Fibroblast of villous mesenchyme (primary cell): Measurements from ENCODE around the gene SKIC2. TPM values are rescaled to one million over a fixed set of nuclear protein-coding genes. Genes with fewer than 3 reads are reported as not detected.

Experiments used
- DNase-seq: peaks from one replicate; pipeline ENCODE4 v3.0.0-alpha.2; 2010; ENCODE audit warnings: low read depth
- H3K4me3 ChIP-seq: 2 replicates; pipeline ENCODE4 v1.5.1; 2011; ENCODE audit warnings: low read depth, mild to moderate bottlenecking, low read length
- CTCF ChIP-seq: IDR thresholded peaks from 2 replicates; pipeline ENCODE4 v1.5.1; 2012; ENCODE audit warnings: low read depth, mild to moderate bottlenecking, low read length; ENCODE audit not compliant: insufficient read depth
- total RNA-seq: library from RNA; depleted of rRNA; stranded (reverse); fragments of >200 nt; gene quantifications from 2 replicates; pipeline ENCODE4 v1.2.3, GENCODE V29; 2012

SKIC2 gene
- total RNA-seq, 1 donor = 52.2 TPM

DNA sequence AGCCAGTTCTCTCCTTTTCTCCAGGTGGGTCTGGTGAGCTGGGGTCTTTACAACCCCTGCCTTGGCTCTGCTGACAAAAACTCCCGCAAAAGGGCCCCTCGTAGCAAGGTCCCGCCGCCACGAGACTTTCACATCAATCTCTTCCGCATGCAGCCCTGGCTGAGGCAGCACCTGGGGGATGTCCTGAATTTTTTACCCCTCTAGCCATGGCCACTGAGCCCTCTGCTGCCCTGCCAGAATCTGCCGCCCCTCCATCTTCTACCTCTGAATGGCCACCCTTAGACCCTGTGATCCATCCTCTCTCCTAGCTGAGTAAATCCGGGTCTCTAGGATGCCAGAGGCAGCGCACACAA lies 13.8 kb upstream of the SKIC2 start:
- TF ChIP-seq CTCF = no peak
- no peak overlapping the region for H3K4me3 ChIP-seq
- DNase-seq = no peak

DNA sequence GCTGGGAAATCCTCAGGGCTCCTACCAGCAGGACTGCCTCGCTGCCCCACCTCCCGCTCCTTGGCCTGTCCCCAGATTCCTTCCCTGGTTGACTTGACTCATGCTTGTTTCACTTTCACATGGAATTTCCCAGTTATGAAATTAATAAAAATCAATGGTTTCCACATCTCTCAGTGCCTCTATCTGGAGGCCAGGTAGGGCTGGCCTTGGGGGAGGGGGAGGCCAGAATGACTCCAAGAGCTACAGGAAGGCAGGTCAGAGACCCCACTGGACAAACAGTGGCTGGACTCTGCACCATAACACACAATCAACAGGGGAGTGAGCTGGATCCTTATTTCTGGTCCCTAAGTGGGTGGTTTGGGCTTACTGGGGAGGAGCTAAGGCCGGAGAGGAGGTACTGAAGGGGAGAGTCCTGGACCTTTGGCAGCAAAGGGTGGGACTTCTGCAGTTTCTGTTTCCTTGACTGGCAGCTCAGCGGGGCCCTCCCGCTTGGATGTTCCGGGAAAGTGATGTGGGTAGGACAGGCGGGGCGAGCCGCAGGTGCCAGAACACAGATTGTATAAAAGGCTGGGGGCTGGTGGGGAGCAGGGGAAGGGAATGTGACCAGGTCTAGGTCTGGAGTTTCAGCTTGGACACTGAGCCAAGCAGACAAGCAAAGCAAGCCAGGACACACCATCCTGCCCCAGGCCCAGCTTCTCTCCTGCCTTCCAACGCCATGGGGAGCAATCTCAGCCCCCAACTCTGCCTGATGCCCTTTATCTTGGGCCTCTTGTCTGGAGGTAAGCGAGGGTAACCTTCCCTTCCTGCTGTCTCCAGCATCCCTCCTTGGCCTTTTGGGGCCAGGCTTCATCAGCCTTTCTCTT lies 13.2 kb upstream of the SKIC2 start, which contains the start of gene CFB:
Gene CFB, plus strand, starts transcription at position 589 of the 863 bp plus-strand sequence. Its CDS starts 127 bp downstream, at position 716.
- H3K4me3 ChIP-seq = peak within 1 kb of the TSS; percentile 31
- no peak for TF ChIP-seq CTCF
- DNase-seq = peak; percentile 86

DNA sequence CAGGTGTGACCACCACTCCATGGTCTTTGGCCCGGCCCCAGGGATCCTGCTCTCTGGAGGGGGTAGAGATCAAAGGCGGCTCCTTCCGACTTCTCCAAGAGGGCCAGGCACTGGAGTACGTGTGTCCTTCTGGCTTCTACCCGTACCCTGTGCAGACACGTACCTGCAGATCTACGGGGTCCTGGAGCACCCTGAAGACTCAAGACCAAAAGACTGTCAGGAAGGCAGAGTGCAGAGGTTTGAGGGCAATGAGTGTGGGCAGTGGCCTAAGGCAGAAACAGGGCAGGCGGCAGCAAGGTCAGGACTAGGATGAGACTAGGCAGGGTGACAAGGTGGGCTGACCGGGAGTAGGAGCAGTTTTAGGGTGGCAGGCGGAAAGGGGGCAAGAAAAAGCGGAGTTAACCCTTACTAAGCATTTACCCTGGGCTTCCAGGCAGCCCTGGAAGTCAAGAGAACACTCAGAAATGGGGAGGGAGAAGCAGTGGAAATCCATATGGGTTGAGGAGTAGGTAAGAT lies 12.5 kb upstream of the SKIC2 start:
- TF ChIP-seq CTCF = no peak
- no peak overlapping the region for H3K4me3 ChIP-seq
- DNase-seq = no peak

- H3K4me3 ChIP-seq = no peak overlapping the region
- no peak for TF ChIP-seq CTCF
- DNase-seq = no peak
Measured at GRCh38 chr6:31947070-31947675, 11.8 kb upstream of the SKIC2 start.

DNA sequence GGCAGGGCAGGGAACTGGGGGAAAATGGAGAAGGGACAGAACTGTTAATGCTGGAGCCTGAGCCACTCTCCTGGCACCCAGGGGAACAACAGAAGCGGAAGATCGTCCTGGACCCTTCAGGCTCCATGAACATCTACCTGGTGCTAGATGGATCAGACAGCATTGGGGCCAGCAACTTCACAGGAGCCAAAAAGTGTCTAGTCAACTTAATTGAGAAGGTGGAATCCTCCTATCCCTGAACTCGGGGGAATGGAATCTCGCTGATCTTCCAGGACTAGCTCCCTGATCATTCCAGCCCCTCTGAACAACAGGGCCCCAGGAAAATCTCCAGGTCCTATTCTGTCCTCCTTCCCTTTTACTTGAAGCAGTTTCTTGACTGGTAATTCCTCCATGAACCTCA lies 11.1 kb upstream of the SKIC2 start:
- H3K4me3 ChIP-seq = no peak overlapping the region
- no peak for TF ChIP-seq CTCF
- no peak for DNase-seq

DNA sequence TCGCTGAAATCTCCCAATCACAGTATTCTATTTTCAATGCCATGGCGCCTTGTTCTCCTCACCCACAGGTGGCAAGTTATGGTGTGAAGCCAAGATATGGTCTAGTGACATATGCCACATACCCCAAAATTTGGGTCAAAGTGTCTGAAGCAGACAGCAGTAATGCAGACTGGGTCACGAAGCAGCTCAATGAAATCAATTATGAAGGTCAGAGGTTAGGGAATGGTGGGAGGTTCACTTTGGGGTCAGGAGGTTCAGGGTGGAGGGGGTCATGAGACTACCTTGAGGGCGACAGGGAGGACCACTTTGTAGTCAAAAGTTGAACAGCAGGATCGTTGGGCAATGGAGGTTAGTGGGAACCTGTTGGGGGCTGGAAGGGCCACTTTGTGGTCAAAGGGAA lies 10.7 kb upstream of the SKIC2 start:
- DNase-seq = no peak
- TF ChIP-seq CTCF = no peak
- no peak overlapping the region for H3K4me3 ChIP-seq
